SK-MEL-5 (cell line): ENCODE data around the gene DCUN1D2. TPM values are rescaled to one million over a fixed set of nuclear protein-coding genes. Genes with fewer than 3 reads are reported as not detected.

Experiments
- DNase-seq: peaks from one replicate; pipeline ENCODE4 v3.0.0-alpha.2; 2016; ENCODE audit warnings: low read depth, low spot score
- in situ Hi-C: cut with HindIII; loops from 2 replicates; pipeline ENCODE4 v1.10.0; 2016; ENCODE audit warnings: low sequenced_read_pairs, high pct_unique_total_duplicates, low pct_unique_long_range_greater_than_20kb
- total RNA-seq: library from RNA; depleted of rRNA; stranded (reverse); fragments of >200 nt; shearing (Covaris generic); gene quantifications from 2 replicates; pipeline ENCODE4 v1.2.3, GENCODE V29; 2014

The DCUN1D2 gene
- total RNA-seq, 1 experiment from 2014 or later, result 9.8 TPM

DNA sequence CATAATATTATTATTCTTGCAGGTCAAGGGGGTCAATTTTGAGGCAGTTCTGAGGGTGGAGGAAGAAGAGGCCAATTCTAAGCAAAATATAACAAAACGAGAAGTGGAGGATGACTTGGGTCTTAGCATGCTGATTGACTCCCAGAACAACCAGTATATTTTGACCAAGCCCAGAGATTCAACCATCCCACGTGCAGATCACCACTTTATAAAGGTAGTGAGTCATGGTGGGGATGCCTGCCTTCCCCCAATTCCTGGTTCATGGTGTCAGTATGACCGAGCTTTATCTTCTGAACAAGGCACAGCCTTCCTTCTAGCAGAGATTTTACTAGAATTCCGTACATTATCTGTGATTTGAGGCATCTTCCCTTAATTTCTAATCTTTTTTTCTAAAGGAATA lies 9.4 kb upstream of the DCUN1D2 start:
- DNase-seq, result peak; percentile 15
- in situ Hi-C loops, result no loop called here

DNA sequence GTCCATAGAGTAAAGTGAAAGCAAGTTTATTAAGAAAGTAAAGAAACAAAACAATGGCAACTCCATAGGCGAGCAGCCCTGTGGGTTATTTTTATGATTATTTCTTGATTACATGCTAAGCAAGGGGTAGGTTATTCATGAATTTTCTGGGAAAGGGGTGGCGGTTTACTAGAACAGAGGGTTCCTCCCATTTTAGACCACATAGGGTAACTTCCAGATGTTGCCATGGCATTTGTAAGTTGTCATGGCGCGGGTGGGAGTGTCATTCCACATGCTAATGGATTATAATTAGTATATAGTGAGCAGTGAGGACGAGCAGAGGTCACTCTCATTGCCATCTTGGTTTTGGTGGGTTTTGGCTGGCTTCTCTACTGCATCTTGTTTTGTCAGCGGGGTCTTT lies 8.4 kb upstream of the DCUN1D2 start:
- in situ Hi-C loops, result no loop called here
- DNase-seq, result no peak

DNA sequence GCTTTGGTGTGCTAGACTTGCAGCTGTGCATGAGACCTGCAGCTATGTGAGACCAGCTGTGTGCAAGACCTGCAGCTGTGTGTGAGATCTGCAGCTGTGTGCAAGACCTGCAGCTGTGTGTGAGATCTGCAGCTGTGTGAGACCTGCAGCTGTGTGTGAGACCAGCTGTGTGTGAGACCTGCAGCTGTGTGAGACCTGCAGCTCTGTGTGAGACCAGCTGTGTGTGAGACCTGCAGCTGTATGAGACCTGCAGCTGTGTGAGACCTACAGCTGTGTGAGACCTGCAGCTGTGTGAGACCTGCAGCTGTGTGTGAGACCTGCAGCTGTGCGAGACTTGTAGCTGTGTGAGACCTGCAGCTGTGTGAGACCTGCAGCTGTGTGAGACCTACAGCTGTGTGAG lies 6.7 kb upstream of the DCUN1D2 start:
- in situ Hi-C loops, result no loop called here
- DNase-seq, result no peak

GRCh38 chr13:113495494-113496210 lies 5.1 kb upstream of the DCUN1D2 start:
- in situ Hi-C loops, result no loop called here
- no peak for DNase-seq

DNA sequence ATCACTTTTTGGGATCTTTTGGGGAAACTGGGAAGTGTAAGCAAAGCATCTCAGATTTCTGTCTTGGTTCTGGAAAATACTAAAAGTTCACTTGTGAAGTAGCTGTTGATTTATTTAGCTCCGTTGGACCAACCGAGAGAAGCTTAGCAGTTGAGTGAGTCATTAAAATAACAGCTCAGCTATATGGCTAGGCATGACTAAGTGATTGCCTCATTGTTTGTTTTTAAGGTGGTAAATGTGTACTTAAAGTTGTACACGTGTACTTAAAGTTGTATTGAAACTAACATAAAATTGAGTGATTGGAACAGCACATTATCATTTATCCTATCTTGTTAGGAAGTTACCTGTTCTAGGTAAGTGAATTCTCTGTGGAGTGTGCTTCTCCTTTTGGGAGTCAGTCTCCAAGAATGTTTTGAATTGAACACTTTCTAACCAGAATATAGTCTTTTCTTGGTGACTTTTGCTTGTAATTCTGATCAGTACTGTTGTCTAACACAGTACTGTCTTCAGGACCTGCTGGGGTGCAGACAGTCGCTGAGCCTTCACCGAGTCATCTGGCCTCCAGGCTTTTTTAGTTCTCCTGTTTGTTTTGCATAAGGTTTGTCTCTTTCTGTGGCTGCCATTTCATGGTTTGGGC lies 2.9 kb upstream of the DCUN1D2 start:
- peak; percentile 37 for DNase-seq
- in situ Hi-C loops, result no loop called here

GRCh38 chr13:113491982-113492381 lies 1.5 kb upstream of the DCUN1D2 start:
- in situ Hi-C loops, result no loop called here
- no peak for DNase-seq

DNA sequence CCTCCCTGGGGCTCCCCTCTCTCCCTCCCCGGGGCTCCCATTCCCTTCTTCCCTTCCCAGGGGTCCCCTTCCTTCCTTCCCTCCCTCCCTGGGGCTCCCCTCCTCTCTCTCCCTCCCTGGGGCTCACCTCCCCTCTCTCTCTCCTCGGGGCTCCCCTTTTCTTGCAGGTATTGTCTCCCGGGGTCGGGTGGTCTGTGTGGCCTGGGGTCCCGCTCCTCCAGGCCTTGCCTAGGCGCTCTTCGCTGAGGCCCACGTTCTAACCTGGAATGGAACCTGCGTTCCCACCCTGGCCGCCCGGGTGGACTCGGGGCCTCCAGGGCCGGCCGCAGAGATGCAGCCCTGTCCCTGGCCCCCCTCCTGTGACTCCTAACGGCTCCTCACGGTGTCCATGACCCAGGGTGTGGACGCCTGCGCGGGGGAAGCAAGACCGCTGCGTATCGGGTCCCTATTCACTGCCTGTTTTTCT lies 940 bp upstream of the DCUN1D2 start:
- in situ Hi-C loops, result no loop called here
- peak; percentile 18 for DNase-seq

DNA sequence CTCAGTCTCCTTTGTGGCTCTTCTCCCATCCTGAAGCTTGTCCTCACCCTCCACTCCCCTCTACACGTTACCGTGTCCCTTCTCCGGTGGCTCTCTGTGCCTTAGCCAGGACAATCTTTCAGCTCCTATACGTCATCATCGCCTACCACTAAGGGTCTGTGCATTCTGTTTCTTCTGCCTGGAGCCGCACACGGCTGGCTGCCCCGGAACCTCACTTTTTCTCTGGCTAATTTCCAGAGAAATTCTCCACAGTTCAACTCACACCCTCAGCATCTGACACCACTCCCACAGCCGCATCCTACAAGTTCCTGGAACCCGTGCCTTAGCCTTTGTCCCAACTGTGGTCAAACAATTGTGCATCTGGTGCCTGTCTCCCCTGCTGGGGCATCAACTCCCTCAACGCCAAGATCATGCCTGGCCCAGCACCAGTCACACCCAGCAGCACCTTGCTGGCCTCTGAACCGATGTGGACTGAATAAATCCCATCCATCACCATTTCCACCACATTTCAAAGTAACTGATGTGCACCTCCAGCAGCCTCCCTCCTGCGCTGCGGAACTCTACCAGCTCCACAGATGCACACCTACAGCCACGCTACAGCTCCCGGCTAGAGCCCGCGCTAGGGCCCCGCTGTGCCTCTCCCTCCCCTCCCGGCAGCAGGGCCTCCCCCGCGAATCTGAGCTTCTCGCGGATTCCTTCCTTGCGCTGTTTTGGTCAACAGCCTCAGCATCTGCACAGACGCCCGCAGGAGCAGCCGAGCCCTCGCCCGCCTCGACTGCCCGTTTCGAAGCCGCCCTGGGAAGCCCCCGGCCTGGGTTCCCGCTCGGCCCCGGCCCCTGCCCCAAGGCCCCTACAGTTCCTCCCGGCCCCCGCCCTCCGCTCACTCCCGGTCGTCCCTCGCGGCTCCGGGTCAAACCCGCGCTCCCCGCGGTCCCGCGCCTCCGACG lies 689 bp downstream of the DCUN1D2 start:
- in situ Hi-C loops, result no loop called here
- peak; percentile 8 for DNase-seq

GRCh38 chr13:113489171-113489548 lies 1.4 kb downstream of the DCUN1D2 start:
- in situ Hi-C loops, result no loop called here
- DNase-seq, result no peak

- no peak for DNase-seq
- in situ Hi-C loops, result no loop called here
These were observed 2.2 kb downstream of the DCUN1D2 start for GRCh38 chr13:113488283-113488682.

DNA sequence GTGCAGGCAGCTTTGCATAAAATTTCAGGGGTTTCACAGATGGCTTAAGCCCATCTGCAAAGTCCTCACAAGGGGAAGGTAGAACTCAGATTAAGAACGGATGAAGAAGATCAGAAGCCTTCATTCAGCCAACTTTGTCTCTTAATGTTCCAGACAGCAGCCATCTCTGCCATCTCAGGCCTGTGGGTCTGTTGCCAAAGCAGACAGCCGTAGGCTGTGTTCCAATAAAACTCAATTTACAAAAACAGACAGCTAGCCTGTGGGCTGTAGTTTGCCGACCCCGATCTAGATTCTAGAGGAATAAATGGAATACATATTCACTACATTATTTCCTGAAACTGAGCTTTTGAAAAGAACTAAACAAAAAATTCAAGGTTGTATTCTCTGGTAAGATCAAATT lies 3.8 kb downstream of the DCUN1D2 start:
- in situ Hi-C loops, result no loop called here
- DNase-seq, result no peak

GRCh38 chr13:113485545-113485944 lies 5.0 kb downstream of the DCUN1D2 start:
- in situ Hi-C loops, result no loop called here
- DNase-seq, result no peak

GRCh38 chr13:113483504-113484293 lies 6.8 kb downstream of the DCUN1D2 start:
- no peak for DNase-seq
- in situ Hi-C loops, result no loop called here

GRCh38 chr13:113483081-113483480 lies 7.4 kb downstream of the DCUN1D2 start:
- in situ Hi-C loops, result no loop called here
- no peak for DNase-seq

- DNase-seq, result no peak
- in situ Hi-C loops, result no loop called here
These were observed 11.3 kb downstream of the DCUN1D2 start for GRCh38 chr13:113479179-113479578.

DNA sequence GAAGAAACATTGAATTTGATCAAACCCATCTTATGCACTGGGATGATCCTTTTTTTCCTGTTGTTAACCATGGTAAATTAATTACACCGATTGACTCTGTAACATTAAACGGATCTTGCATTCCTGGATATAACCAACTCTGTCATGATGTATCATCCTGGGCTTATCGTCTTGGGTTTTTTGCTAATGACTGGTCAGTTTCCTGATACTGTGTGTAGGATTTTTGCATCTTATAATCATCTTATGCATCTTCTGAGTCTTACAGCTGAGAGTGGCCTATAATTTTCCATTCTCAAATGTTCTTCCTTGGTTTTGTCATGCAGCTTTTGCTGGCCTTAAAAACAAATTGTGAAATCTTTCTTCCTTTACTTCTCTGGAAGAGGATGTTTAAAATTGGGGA lies 12.8 kb downstream of the DCUN1D2 start:
- no peak for DNase-seq
- in situ Hi-C loops, result no loop called here

GRCh38 chr13:113476811-113477210 lies 13.7 kb downstream of the DCUN1D2 start:
- DNase-seq, result no peak
- in situ Hi-C loops, result no loop called here

DNA sequence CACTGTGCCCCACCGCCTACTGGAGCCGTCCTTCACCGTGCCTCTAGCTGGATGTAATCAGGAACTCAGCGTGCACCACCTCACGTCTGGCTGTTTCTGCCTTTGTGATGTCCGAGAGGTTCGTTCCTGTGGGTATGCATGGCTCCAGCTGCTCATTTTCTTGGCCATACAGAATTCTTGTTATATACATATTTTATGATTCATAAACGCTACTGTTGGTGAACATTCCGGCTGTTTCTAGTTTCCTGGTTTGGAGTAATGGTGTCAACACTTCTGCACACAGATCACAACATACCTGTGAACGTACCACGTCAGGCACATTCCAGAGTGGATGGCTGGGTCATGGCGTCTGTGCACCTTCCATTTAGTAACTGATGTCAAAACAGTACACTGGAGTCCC lies 14.6 kb downstream of the DCUN1D2 start:
- in situ Hi-C loops, result no loop called here

More for the DNA sequence above, 14.6 kb downstream of the DCUN1D2 start:
- DNase-seq, result no peak
